Lower lobe of right lung (tissue), 2 donors: Measurements from ENCODE around the gene SLC30A2. TPM values are rescaled to one million over a fixed set of nuclear protein-coding genes. Genes with fewer than 3 reads are reported as not detected.

Experiments used
- ATAC-seq, 2 donors: fragments of 200-7000 bp; cut with Tn5 transposase; one replicate each; pipeline ENCODE4 v1.9.1; 2020 to 2022; ENCODE audit warnings: mild to moderate bottlenecking in 2 of 2, moderate library complexity in 2 of 2
- DNase-seq: peaks from one replicate; pipeline ENCODE4 v3.0.0-alpha.2; 2020
- H3K27ac ChIP-seq: fragments of 200-600 bp; one replicate; pipeline ENCODE4 v1.8.0; 2022
- H3K27me3 ChIP-seq: fragments of 200-600 bp; one replicate; pipeline ENCODE4 v1.8.0; 2022; ENCODE audit warnings: low read depth
- H3K36me3 ChIP-seq: fragments of 200-600 bp; one replicate; pipeline ENCODE4 v1.8.0; 2022; ENCODE audit warnings: mild to moderate bottlenecking
- H3K4me1 ChIP-seq: fragments of 200-600 bp; one replicate; pipeline ENCODE4 v1.8.0; 2022
- H3K4me3 ChIP-seq: fragments of 200-600 bp; one replicate; pipeline ENCODE4 v1.8.0; 2022; ENCODE audit warnings: mild to moderate bottlenecking
- H3K9me3 ChIP-seq: fragments of 200-600 bp; one replicate; pipeline ENCODE4 v1.8.0; 2022
- CTCF ChIP-seq: fragments of 200-600 bp; IDR thresholded peaks from one replicate; pipeline ENCODE4 v1.8.0; 2022; ENCODE audit warnings: antibody characterized with exemption, mild to moderate bottlenecking
- intact Hi-C: fragments of 100-400 bp; cut with DNase I; formaldehyde crosslinking; loops from one replicate; pipeline ENCODE4 v1.11.0; 2022
- total RNA-seq: library from RNA; stranded (reverse); fragmentation: NEBNext Ultra II Directional; extraction: Animal tissue kit (Norgen Biotek cat#: 25700); gene quantifications from one replicate; pipeline ENCODE4 v1.2.1, GENCODE V29; 2021
- donor health status: DM: no; HTN: yes; CAD: no; lungs with severe emphysema.

Gene SLC30A2
- total RNA-seq, 1 donor from 2014 or later = not detected

- H3K4me3 ChIP-seq = no peak overlapping the region
- no peak for TF ChIP-seq CTCF
- ATAC-seq = no peak
- H3K27me3 ChIP-seq = no peaks in the 10 kb centered on the region
- H3K36me3 ChIP-seq = no peaks in the 10 kb centered on the region
- no peaks in the 10 kb centered on the region for H3K4me1 ChIP-seq
- no peaks in the 10 kb centered on the region for H3K9me3 ChIP-seq
- no peak for DNase-seq
- intact Hi-C loops = no loop called here
- H3K27ac ChIP-seq = no peak overlapping the region
Observed at GRCh38 chr1:26005434-26006105, 40.3 kb downstream of the SLC30A2 start.

DNA sequence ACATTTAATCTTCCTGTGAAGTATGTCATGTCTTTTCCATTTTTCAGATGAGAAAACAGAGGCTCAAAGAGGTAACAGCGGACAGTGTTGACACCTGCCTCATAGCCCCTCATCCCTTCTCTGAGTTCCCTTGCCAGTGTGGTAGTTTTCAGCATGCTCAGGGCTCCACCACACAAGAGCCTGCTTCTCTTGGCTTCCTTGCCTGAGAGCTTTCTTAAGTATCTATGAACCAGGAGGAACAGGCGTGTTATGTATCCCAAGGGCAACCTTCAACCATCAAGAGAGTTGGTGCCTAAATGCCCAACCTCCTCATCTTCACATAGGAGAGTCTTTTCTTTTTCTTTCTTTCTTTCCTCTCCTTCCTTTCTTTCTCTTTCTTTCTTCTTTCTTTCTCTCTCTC, 42.2 kb downstream of the SLC30A2 start:
- Histone ChIP-seq H3K9me3 (no peaks in the 10 kb centered on the region), H3K4me3 (no peak overlapping the region), H3K27me3 (no peaks in the 10 kb centered on the region), H3K36me3 (no peaks in the 10 kb centered on the region), H3K4me1 (no peaks in the 10 kb centered on the region), H3K27ac (no peak overlapping the region)
- DNase-seq (no peak), ATAC-seq (no peak)
- no peak for TF ChIP-seq CTCF
- intact Hi-C loops = no loop called here

- intact Hi-C loops = no loop called here
- H3K27ac ChIP-seq = no peak overlapping the region
- H3K36me3 ChIP-seq = no peaks in the 10 kb centered on the region
- no peak overlapping the region for H3K4me3 ChIP-seq
- no peak for TF ChIP-seq CTCF
- peaks cover 4% of the 10 kb centered on the region for H3K4me1 ChIP-seq
- ATAC-seq (no peak), DNase-seq (no peak)
- no peaks in the 10 kb centered on the region for H3K9me3 ChIP-seq
- no peaks in the 10 kb centered on the region for H3K27me3 ChIP-seq
Observed at GRCh38 chr1:26003262-26003661, 42.7 kb downstream of the SLC30A2 start.

DNA sequence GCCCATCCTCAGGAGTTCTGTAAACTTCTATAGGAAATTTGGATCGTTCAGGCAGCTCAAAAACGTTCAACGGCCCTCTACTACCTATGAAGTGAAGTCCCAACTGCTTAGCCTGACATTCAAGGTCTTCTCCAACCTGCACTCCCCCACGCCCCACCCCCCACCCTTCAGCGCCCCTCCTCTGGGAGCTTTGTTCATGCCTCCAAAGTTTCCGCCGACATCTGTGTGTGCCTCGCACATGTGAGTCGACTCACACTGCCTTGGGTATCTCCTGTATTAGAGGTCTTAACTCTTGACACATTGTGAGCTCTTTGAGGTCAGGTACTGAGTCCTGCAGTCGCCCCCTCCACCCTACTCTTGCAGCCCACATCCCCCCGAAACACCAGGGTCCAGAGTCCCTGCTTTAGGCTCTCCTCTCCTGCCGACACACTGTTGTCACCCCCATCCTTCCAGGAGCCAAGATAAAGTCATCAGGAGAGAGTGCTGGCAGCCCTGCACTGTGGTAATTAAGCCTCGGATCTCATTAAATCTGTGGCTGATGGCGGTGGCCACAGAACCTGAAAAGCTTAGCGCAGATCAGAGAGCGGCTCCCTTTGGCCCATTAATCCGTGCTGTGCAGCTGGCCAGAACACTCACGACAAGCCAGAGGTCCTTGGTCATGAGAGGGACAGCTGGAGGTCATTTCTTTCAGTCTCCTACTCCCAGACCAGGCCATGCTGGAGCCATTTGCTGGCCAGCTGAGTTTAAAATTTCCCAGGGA, 46.7 kb downstream of the SLC30A2 start:
- Histone ChIP-seq H3K36me3 (no peaks in the 10 kb centered on the region), H3K4me3 (no peak overlapping the region), H3K4me1 (peaks cover 20% of the 10 kb centered on the region), H3K9me3 (no peaks in the 10 kb centered on the region), H3K27ac (no peak overlapping the region), H3K27me3 (no peaks in the 10 kb centered on the region)
- DNase-seq (no peak), ATAC-seq (no peak)
- no peak for TF ChIP-seq CTCF
- intact Hi-C loops = loop anchor here (5.0 kb wide), 1 partner anchor 92 kb away; the partner anchor contains the start of gene STMN1

GRCh38 chr1:25997828-25998761, 47.8 kb downstream of the SLC30A2 start, which contains the start of gene PAFAH2:
PAFAH2 (minus strand) TSS chr1:25998063; CDS start chr1:25990816, 7,247 bp downstream.
- intact Hi-C loops = loop anchor here (5.0 kb wide), 1 partner anchor 91 kb away; the partner anchor contains the start of gene STMN1
- TF ChIP-seq CTCF = peak; percentile 98
- H3K36me3 ChIP-seq = no peaks in the 10 kb centered on the region
- ATAC-seq = peak; percentile 99 to 100
- H3K9me3 ChIP-seq = no peaks in the 10 kb centered on the region
- H3K27ac ChIP-seq = peak within 1 kb of the TSS; percentile 93
- peaks cover 20% of the 10 kb centered on the region for H3K4me1 ChIP-seq
- no peaks in the 10 kb centered on the region for H3K27me3 ChIP-seq
- H3K4me3 ChIP-seq = peak within 1 kb of the TSS; percentile 76
- DNase-seq = peak; percentile 97
